Chondrocyte (in vitro differentiated cells): ENCODE data around the gene CMC2. TPM values are rescaled to one million over a fixed set of nuclear protein-coding genes. Genes with fewer than 3 reads are reported as not detected.

Source experiments
- DNase-seq: peaks from one replicate; pipeline ENCODE4 v3.0.0; 2021; ENCODE audit warnings: mixed read lengths, low spot score
- H3K27ac Mint-ChIP-seq: one replicate; pipeline ENCODE4 v1.8.0; 2021; ENCODE audit warnings: mild to moderate bottlenecking, moderate library complexity, mixed read lengths; ENCODE audit not compliant: unreplicated experiment
- H3K27me3 Mint-ChIP-seq: 2 replicates; pipeline ENCODE4 v1.8.0; 2021; ENCODE audit warnings: low read depth, mixed read lengths
- H3K36me3 Mint-ChIP-seq: 2 replicates; pipeline ENCODE4 v1.8.0; 2021; ENCODE audit warnings: low read depth, mixed read lengths
- H3K4me1 Mint-ChIP-seq: 2 replicates; pipeline ENCODE4 v1.8.0; 2021; ENCODE audit warnings: low read depth, mild to moderate bottlenecking, mixed read lengths
- H3K4me3 Mint-ChIP-seq: one replicate; pipeline ENCODE4 v1.8.0; 2021; ENCODE audit warnings: mild to moderate bottlenecking, moderate library complexity, mixed read lengths; ENCODE audit not compliant: unreplicated experiment
- H3K9me3 Mint-ChIP-seq: 2 replicates; pipeline ENCODE4 v1.8.0; 2021; ENCODE audit warnings: low read depth, mixed read lengths
- total RNA-seq: library from RNA; stranded (reverse); gene quantifications from 3 replicates; pipeline ENCODE4 v1.2.1, GENCODE V29; 2021
- TF ChIP-seq, protein P1 (sequence below): fragments of 200-600 bp; sonication (generic); IDR thresholded peaks from 2 replicates; pipeline ENCODE4 v1.5.0; 2021; ENCODE audit warnings: antibody characterized with exemption, mild to moderate bottlenecking, moderate library complexity

CMC2 gene
- total RNA-seq, 1 donor from 2014 or later, result 45.8 TPM

DNA sequence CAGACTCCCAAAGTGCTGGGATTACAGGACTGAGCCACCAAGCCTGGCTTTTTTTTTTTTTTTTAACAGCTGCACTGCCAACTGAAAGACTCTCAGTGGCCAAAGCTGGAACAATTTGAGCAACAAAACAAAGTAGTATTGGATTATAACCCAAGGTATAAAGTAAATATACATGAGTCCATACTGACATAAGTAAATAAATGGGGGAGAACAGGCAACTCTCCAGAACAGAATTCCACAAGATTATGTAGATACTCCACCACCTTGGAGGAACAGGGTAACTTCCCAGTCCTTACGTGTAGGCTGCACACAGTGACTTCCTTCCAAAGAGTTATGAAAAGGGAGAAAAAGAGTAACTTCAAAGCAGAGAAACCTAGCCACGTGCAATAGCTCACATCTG is 15.7 kb downstream of the CMC2 start:
- Mint-ChIP-seq H3K27me3 (no peaks in the 10 kb centered on the region), H3K36me3 (peaks cover 5% of the 10 kb centered on the region), H3K4me1 (peaks cover 28% of the 10 kb centered on the region), H3K27ac (no peak overlapping the region), H3K4me3 (no peak overlapping the region), H3K9me3 (no peaks in the 10 kb centered on the region)
- TF ChIP-seq, protein P1, sequence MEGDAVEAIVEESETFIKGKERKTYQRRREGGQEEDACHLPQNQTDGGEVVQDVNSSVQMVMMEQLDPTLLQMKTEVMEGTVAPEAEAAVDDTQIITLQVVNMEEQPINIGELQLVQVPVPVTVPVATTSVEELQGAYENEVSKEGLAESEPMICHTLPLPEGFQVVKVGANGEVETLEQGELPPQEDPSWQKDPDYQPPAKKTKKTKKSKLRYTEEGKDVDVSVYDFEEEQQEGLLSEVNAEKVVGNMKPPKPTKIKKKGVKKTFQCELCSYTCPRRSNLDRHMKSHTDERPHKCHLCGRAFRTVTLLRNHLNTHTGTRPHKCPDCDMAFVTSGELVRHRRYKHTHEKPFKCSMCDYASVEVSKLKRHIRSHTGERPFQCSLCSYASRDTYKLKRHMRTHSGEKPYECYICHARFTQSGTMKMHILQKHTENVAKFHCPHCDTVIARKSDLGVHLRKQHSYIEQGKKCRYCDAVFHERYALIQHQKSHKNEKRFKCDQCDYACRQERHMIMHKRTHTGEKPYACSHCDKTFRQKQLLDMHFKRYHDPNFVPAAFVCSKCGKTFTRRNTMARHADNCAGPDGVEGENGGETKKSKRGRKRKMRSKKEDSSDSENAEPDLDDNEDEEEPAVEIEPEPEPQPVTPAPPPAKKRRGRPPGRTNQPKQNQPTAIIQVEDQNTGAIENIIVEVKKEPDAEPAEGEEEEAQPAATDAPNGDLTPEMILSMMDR, result no peak
- no peak for DNase-seq

DNA sequence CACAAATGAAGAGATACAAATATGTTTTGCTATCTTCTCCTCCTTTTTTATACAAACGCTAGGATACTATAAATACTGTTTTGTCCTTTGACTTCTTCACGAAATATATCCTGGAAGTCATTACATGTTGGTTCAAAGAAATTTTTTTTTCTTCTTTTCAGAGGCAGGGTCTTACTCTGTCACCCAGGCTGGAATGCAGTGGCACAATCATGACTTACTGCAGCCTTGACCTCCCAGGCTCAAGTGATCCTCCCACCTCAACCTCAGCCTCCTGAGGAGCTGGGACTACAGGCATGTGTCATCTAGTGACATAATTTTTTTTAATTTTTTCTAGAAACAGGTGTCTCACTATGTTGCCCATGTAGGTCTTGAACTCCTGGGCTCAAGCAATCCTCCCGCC is 16.1 kb downstream of the CMC2 start:
- peaks cover 5% of the 10 kb centered on the region for H3K36me3 Mint-ChIP-seq
- no peaks in the 10 kb centered on the region for H3K9me3 Mint-ChIP-seq
- no peaks in the 10 kb centered on the region for H3K27me3 Mint-ChIP-seq
- H3K4me3 Mint-ChIP-seq, result no peak overlapping the region
- peaks cover 30% of the 10 kb centered on the region for H3K4me1 Mint-ChIP-seq
- TF ChIP-seq, protein P1, result no peak
- DNase-seq, result no peak
- H3K27ac Mint-ChIP-seq, result no peak overlapping the region

DNA sequence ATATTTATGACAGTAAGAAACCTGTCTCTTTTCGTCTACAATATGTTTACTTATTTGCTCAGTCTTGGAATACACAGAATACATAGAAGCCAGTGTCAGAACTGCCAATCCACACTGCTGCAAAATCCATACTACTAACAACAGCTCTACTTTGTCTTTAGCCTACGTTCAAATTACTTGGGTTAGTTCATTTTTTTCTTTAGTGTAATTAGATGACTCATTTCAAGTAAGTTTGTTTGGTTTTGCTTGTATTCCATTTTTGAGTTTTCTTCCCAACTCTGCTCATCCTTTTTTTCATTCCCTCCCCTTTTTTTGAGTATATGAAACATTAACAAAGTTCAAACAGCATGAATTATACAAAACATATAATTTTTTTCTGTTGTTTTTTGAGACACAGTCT is 16.9 kb downstream of the CMC2 start:
- H3K27ac Mint-ChIP-seq, result no peak overlapping the region
- H3K4me3 Mint-ChIP-seq, result no peak overlapping the region

DNA sequence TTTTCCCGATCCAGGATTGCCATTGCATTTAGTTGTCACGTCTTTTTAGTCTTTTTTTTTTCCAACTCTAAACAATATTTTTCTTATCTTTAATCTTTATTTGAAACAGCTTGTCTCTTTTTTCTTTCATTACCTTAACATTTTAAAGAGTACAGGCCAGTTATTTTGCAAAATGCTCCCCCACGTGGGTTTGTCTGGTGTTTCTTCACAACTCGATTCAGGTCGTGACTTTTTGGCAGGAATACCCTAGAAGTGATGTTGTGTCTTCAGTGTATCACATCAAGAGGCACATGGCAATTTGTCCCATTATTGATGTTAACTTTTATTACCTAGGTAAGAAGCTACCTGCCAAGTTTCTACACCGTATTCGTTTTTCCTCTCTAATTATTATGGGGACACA is 17.9 kb downstream of the CMC2 start:
- H3K27me3 Mint-ChIP-seq, result no peaks in the 10 kb centered on the region
- DNase-seq, result no peak
- TF ChIP-seq, protein P1, result no peak
- H3K9me3 Mint-ChIP-seq, result no peaks in the 10 kb centered on the region
- peaks cover 5% of the 10 kb centered on the region for H3K36me3 Mint-ChIP-seq
- no peak overlapping the region for H3K27ac Mint-ChIP-seq
- H3K4me1 Mint-ChIP-seq, result peaks cover 24% of the 10 kb centered on the region
- H3K4me3 Mint-ChIP-seq, result no peak overlapping the region

More for the DNA sequence above, 16.9 kb downstream of the CMC2 start:
- Mint-ChIP-seq H3K27me3 (no peaks in the 10 kb centered on the region), H3K4me1 (peaks cover 31% of the 10 kb centered on the region), H3K36me3 (peaks cover 5% of the 10 kb centered on the region), H3K9me3 (no peaks in the 10 kb centered on the region)
- TF ChIP-seq, protein P1, result no peak
- DNase-seq, result no peak

DNA sequence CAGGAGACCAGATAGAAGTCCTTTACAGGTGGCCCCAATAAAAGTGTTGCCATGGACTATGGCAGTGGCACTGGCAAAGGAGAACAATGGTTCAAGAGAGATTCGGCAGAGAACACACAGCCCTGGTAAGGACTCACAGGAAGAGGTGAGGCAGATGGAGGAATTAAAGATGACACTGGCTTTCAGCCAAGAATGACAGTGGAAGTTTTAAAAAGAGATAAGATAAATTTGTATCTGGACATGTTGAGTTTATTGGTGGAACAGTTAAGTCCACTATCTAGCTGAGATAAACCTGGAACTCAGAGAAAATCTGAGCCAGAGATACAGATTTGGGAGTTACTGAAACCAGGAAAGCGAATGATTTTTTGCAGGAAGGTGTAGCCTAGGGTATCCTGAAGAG is 20.1 kb downstream of the CMC2 start:
- TF ChIP-seq, protein P1, result no peak
- peaks cover 10% of the 10 kb centered on the region for H3K4me1 Mint-ChIP-seq
- no peaks in the 10 kb centered on the region for H3K27me3 Mint-ChIP-seq
- H3K9me3 Mint-ChIP-seq, result no peaks in the 10 kb centered on the region
- H3K27ac Mint-ChIP-seq, result peak overlapping the region; percentile 73
- no peak overlapping the region for H3K4me3 Mint-ChIP-seq
- peaks cover 1% of the 10 kb centered on the region for H3K36me3 Mint-ChIP-seq
- DNase-seq, result no peak
